GM19455 (cell line): Measurements from ENCODE around the gene TBC1D32.
"Not testable (repeated sequence)": the region's sequence is repeated elsewhere in the genome, so short reads cannot be mapped to it uniquely, and the experiment has no call there.

ENCODE experiments used
- ATAC-seq: cut with Tn5 transposase; IDR thresholded peaks from one replicate; pipeline ENCODE4 v1.9.1; 2021; ENCODE audit not compliant: unreplicated experiment

TBC1D32 gene, protein sequence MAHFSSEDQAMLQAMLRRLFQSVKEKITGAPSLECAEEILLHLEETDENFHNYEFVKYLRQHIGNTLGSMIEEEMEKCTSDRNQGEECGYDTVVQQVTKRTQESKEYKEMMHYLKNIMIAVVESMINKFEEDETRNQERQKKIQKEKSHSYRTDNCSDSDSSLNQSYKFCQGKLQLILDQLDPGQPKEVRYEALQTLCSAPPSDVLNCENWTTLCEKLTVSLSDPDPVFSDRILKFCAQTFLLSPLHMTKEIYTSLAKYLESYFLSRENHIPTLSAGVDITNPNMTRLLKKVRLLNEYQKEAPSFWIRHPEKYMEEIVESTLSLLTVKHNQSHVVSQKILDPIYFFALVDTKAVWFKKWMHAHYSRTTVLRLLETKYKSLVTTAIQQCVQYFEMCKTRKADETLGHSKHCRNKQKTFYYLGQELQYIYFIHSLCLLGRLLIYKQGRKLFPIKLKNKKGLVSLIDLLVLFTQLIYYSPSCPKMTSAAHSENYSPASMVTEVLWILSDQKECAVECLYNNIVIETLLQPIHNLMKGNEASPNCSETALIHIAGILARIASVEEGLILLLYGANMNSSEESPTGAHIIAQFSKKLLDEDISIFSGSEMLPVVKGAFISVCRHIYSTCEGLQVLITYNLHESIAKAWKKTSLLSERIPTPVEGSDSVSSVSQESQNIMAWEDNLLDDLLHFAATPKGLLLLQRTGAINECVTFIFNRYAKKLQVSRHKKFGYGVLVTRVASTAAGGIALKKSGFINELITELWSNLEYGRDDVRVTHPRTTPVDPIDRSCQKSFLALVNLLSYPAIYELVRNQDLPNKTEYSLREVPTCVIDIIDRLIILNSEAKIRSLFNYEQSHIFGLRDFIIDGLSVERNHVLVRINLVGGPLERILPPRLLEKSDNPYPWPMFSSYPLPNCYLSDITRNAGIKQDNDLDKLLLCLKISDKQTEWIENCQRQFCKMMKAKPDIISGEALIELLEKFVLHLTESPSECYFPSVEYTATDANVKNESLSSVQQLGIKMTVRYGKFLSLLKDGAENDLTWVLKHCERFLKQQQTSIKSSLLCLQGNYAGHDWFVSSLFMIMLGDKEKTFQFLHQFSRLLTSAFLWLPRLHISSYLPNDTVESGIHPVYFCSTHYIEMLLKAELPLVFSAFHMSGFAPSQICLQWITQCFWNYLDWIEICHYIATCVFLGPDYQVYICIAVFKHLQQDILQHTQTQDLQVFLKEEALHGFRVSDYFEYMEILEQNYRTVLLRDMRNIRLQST

DNA sequence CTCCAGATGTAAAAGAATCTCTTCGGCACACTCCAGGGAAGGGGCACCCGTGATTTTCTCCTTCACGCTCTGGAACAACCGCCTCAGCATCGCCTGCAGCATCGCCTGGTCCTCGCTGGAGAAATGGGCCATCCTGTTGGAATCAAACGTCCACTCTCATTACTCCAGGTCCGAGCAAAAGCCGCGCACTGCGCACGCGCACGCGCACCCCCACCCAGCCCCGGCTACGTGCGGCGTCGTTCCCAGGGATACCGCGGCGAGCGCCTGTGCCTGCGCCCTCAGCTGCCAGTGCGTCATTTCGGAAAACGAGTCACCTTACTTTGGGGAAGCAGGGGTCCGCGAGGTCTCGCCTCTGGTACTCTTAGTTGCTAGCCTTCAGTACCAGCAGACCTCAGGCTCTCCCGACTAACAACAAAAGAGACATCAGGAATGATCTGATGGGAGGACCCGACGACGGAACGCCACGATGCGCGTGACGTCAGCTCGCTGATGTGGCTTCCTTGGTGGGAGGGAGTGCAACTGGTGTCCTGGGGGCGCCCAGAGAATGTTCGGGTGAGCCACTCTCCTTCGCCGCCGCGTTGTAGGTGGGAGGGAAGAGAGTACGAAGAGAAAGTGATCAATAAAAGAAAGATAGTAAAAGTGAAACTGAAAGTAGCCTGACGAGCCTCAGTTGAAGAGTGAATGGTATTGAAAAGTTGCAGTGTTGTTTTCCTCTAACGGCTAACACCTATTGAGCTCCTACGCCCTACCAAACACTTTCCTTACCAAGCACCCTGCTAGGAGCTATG lies at the start of gene TBC1D32:
TBC1D32 (minus strand) TSS at position 182 of the 788 bp plus-strand sequence; CDS start at position 132, 50 bp downstream.
- ATAC-seq, result peak; percentile 97

DNA sequence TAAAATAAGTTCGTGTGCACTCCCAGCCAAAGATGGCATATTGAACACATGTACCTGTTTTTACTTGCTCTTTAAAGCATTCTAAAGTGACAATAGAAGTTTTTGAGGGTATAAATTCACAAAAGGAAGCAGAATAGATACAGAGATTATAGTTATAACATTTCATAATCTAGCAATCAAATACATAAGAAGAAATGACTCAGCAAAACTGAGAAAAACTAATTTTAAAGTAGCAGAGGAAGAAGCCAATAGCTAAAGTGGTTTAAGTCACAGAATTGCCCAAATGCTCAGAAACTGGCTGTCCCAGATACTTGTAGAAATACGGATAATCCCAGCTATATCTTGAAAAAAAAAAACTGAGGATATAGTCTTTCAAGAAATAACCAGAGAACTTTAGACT lies 49.2 kb upstream of the TBC1D32 start:
- no peak for ATAC-seq

DNA sequence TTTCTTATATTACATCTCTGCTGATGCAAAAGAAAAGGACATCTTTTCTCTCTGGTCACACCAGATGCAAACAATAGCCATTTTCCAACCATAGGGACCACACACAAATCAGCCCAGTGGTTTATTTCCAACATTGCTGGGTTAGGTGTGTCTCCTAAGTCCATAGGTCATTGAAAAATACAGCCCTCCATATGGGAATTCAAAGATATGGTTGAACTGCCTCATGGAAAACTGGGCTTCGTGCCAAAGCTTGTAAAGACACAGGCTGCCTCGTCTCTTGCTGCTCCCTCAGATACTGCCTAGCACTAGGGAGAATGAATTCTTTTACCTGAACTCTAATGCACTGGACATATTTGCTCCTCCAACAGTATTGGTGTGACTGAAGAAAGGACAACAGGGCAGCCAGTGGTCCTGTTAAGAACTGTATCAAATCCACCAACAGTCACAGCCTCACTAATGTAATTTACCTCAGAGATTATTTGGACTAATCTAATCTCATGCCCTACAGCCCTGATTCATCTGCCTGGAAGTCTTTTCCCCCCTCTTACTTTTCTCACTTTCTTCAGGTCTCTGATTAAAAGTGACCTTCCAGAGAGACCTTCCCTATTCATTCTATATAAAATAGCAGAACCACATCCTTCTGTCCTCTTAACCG lies 48.3 kb upstream of the TBC1D32 start:
- no peak for ATAC-seq

DNA sequence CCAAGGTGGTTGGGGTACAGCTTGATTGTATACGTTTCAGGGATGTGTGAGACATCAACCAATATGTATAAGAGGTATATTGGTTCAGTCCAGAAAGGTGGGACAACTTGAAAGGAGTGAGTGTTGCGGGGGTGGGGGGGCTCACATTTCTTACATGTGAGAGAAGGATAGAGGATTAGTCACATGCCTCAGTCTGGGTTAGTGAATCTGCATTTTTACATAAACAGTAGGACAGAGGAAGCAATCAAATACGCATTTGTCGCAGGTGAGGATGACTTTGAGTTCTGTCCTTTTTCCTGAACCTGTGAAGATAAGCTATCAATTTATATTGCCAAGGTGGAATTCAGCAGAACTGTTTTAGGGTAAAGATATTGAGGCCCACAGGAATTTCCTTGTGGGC lies 42.1 kb upstream of the TBC1D32 start:
- no peak for ATAC-seq

DNA sequence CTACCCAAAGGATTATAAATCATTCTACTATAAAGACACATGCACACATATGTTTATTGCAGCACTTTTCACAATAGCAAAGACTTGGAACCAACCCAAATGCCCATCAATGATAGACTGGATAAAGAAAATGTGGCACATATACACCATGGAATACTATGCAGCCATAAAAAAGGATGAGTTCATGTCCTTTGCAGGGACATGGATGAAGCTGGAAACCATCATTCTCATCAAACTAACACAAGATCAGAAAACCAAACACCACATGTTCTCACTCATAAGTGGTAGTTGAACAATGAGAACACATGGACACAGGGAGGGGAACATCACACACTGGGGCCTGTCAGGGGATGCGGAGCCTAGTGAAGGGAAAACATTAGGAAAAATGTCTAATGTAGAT lies 39.9 kb upstream of the TBC1D32 start:
- ATAC-seq, result not testable (repeated sequence)

DNA sequence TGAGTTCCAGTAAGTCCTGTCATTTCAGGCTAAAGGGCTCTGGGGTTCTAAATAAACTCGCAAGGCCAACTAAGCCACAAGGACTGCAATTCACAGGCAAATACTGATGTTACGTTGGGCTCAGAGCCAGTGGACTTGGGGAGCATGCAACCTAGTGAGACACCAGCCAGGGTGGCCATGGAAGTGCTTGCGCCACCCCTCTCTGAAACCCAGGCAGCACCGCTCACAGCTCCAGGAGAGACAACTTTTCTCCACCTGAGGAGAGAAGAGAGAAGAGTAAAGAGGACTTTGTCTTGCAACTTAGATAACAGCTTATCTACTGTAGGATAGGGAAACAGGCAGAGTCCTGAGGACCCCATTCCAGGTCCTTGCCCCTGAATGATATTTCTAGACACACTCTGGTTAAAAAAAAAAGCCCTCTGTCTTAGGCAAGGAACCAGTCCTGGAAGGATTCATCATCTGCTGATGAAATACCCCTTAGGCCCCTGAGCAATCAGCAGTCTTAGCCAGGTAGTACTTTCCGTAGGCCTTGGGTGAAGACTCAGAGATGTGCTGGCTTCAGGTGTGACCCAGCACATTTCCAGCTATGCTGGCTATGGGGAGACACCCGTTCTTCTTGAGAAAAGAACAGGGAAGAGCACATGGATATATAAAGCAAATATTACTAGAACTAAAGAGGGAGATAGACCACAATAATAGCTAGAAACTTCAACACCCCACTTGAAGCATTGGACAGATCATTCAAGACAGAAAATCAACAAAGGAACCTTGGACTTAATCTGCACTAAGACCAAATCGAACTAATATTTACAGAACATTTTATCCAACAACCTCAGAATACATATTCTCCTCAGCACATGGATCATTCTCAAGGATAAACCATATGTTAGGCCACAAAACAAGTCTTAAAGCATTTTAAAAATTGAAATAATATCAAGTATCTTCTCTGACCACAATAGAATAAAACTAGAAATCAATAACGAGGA lies 31.5 kb upstream of the TBC1D32 start:
- no peak for ATAC-seq

DNA sequence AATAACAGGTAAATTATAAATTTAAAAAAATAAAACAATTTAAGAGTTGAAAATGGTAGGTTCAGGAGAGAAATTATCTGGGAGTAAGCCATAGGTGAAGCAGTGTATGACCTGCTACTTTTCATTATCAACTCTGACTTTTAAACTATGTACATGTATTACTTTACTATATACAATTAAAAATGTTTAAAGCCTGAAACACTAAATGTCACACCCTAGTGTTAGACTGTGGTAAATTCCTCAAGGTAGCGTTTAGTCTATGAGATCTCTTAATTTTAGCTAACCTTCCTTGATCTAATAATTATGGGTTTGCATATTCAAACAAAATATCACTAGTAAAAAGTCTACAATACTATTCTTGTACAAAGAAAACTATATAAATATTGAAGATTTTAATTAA lies 22.3 kb upstream of the TBC1D32 start:
- ATAC-seq, result no peak

DNA sequence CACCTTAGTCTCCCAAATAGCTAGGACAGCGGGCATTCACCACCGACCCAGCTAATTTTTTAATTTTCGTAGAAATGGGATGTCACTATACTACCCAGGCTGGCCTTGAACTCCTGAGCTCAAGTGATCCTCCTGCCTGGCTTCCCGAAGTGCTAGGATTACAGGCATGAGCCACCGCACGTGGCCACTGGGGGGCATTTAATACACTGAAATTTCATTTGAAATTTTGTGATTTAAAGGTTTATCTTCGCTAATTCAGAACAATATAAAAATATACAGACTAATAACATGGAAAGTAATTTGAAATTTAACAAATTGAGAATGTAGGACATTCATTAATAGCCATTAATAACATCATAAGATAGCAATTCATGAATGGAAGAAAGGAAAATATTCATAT lies 20.5 kb upstream of the TBC1D32 start:
- no peak for ATAC-seq

DNA sequence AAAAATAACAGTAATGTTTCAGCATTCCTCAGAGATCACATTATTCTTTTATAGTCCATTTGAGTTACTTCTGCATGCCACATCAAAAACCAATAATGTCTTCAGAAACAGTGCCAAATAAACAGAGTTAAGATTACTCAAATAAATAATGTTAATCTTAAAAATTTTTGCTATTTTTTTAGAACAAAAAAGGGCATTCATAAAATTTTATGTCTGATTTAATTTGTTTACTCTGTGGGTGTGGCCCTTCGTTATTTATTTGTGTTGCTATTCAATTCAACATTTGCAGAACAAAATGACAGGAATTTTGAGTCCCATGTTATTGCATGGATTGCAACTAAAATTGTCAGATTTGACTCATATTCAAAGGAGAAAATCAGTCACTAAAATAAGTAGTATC lies 18.7 kb upstream of the TBC1D32 start:
- no peak for ATAC-seq

DNA sequence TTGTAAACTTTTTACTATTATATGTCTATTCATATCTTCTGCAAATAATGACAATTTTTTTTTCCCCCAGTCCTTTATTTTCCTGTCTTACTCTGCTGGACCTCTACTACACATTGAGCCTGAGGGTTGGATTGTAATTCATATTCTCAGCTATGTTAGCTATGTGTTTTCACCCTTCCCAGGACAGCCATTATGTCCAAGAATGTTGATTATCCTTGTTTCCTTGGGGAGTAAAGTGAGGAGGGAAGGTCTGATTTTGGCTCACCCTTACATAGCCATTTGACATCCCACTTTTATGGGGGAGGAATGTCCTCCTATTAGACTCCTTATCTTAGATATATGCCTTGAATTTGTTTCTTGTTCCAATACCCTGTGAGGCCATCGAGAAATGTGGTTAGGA lies 17.6 kb upstream of the TBC1D32 start:
- no peak for ATAC-seq

DNA sequence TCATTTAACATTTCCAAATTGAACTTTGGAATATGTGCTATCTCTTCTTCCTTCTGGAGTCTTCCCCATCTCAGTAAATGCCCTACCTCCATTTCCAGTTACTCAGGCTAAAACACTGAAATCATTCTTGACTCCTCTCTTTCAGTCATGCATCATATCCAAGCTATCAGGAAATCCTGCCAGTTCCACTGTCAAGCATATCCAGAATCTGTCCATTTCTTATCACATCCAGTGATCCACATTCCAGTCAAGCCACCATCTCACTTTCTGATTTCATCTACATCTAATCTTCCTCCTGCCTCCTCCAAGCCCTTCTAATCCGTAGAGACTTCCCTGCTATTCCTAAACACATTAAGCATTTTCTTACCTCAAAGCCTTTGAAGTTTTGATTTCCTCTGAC lies 15.3 kb upstream of the TBC1D32 start:
- ATAC-seq, result no peak

DNA sequence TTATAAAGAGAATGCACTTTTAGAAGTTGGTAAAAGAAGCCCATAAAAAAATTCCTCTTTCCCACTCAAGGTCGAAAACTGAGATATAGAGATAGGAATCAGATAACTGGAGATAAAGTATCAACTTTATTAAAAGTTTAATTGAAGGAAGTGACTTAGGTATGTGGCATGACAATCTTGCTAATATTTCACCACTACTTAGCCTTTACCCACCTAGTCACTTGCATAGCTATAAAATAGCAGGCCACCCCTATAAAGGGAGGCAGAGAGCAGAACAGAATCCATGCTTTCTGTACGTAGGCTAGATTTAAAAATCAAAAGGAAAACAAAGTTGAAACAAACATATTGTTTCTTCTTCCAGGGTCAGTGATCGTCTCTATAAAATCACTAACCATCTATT lies 13.2 kb upstream of the TBC1D32 start:
- no peak for ATAC-seq

DNA sequence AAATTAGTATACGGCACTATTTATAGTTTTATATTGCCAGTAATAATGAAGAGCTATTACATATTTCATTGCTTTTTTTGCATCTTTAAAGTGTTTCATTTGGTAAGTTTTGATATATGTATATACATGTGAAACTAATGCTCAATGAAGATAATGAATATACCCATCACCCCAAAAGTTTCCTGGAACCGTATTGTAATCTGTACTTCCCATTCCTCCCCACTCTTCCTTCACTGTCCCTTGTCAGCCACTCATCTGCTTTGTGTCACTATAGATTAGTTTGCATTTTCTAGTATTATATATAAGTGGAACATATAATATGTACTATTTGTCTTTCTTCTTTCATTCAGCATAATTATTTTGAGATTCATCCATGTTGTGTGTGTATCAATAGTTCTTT lies 10.3 kb upstream of the TBC1D32 start:
- no peak for ATAC-seq

DNA sequence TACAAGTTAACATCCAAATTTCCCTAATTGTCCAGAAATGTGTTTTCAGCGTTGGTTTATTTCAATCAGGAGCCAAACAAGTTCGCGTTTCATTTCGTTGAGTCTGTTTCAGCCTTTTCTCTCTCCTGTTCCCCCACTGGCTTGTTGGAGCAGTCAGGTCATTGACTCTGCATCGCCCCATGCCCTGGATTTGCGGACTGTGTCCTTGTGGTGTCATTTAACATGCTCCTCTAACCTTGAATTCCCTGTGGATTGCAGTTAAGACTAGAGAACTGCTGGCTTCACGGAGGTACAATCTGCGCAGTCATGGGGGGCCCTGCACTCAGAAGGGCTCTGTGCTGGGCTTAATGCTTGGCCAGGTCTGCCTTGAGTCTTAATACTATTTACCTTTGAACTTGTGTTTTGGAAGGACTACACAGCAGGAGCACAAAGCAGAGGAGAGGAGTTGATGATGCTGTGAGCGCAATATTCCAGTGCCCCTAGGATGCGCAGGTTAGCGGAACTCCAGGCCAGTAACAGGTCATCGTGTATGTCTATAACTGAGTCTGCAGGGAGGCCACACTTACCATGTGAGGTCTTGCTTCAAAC lies 5.5 kb upstream of the TBC1D32 start:
- no peak for ATAC-seq

DNA sequence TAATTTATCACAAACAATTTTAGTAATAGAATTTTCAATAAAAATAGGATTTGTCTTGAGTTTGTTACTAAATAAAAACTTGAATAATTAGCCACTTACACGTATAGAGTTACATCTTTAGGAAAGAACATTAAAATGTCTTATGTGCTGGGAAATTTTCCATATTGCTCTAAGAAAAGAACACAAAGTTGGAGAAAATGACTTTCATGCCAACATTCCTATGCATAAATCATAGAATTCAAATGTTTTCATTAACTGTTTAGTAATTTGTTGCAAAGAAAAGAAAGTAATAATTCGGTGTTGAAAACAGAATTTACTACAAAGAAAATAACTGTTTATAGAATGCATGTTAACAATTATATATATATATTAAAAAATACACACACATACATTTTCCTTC lies 4.7 kb upstream of the TBC1D32 start:
- no peak for ATAC-seq

DNA sequence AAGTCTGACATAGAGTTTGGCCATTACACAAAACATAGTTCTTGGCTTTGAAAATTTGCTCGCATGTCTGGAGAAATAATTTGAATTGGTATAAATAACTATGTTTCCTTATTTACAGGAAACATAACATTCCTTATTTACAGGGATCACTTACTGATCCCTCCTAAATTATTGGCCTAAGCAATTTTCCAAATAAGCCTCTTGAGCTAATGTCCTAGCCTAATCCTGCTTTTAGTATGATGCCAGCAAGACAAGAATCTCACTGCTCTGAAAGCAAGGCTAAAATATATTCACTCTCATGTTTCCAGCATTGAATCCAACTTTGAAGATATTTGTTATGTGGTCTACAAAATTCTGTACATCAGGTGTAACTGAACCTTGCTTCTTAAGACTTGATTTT lies 4.1 kb upstream of the TBC1D32 start:
- no peak for ATAC-seq

DNA sequence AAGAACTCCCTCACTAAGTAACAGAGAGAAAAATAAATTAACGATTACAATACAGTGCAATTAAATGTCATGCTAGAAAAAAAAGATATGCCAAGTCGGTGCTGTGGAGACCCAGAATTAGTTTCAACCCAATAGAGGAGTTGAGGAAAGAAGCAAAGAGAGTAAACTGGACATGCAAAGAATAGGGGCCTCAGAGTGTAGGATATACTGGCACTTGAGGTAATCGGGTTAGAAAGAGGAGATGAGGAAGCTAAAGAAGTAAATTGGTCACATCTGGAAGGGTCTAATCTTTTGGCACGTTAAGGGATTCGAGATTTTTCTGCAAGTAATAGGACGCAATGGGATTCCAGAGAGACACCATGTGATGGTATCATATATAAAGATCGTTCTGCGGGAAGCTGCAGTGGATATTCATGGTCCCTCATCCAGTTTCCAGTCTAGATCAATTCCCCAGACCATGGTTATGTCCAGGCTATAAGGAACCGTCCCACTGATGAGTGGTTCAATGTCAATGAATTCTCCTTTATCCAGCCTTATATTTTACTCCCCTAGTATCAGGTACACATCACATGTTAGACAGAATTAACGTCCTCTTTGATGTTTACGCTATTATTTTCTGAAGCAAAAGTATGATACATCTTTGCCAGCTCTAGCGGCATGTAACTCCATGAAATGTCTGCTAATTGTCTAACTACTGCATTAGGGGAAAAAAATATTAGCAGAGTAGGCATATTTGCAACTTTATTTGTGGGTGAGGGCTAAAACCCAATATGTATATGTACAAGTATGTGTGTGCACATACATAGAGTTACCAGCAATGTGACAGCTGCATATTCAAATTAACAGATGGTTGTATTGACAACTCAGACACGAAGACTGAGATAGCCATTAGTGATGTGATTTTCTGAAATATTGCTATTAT lies 1.1 kb upstream of the TBC1D32 start:
- peak; percentile 2 for ATAC-seq
